Left kidney (tissue), 2 donors: ENCODE results near the gene CDX1. TPM values are rescaled to one million over a fixed set of nuclear protein-coding genes. Genes with fewer than 3 reads are reported as not detected.

Source experiments
- DNase-seq: peaks from one replicate; pipeline ENCODE4 v3.0.0-alpha.2; 2013
- polyA plus RNA-seq: library from polyadenylated mRNA; unstranded; fragments of 120-200 nt; gene quantifications from one replicate; pipeline ENCODE4 v1.2.1, GENCODE V29; 2013; ENCODE audit not compliant: insufficient read length

CDX1 gene
- polyA plus RNA-seq, 1 donor = 0.45 TPM

GRCh38 chr5:150146235-150146634, 20.3 kb upstream of the CDX1 start:
- DNase-seq = no peak

GRCh38 chr5:150146862-150147601, 19.5 kb upstream of the CDX1 start:
- DNase-seq = no peak

DNA sequence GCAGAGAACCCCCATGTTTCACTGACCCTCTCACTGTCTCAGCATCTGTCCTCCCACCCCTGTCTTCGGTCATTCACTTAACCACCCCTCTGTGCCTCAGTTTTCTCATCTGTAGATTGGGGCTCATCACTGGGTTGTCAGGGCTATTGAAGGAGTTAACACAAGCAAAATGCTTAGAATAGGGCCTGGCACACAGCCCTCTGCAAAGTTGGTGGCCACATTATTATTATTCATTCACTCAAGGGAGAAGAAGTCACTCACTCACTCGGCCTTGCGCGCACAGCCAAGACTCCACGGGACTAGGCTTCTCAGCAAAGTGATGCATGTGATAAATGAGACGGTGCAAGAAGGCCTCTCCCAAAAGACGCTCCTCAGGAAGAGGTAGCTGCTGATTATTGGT, 18.9 kb upstream of the CDX1 start:
- DNase-seq = no peak

- no peak for DNase-seq
Observed at GRCh38 chr5:150148117-150148927, 18.3 kb upstream of the CDX1 start.

DNA sequence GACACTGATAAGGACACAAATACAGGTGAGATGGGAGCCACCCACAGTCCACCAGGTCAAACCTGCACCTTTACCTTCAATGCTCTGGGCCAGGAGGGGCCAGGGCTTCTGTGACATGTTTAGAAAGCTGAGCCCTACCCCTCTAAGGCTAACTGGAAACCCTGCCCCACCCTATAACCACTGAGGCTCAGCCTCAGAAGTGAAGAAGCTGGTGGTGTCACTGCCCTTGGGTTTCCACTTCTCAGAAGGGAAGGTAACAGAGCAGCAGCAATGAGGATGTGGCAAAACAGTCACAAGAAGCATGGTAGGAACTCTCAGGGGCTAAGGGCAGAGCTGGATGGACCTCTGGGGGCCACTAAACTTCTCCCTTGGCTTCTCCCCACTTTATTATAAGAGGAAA, 17.0 kb upstream of the CDX1 start:
- no peak for DNase-seq

DNA sequence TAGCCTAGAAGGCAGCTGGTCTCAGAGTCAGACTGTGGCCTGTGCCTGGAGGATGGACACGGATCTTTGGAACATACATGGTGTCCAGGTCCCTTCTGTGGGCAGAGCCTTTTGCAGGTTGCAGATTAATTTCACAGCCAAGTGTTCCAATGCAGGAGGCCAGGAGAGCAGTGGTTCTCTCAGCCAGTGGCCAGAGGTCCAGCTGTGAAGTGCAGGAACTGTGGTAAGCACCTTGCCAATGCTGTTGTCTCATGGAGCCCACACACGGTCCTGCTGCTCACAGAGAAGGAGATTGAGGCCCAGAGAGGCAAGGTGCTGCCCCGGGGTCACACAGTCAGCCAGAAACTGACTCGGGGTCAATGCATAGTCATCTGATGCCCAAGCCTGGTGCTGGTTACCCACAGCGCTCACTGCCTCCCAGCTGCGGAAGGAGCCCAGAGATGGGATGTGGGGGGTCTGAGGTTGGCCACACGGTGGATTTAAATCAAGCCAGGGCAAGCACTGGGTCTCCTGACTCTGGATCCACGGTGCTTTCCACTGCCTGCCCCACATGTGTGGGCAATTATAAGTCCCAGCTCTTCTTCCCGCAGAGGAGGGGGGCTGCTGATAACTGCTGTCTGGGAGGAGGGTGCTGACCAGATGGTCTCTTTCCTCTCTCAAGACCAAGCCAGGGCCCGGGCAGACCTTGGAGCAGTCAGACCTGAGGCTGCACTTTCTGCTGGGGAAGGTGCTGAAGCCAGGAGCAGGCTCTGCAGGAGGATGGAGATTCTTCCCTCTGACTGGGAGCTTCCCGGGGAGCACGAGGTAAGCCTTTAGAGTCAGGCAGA, 13.7 kb upstream of the CDX1 start:
- no peak for DNase-seq

DNA sequence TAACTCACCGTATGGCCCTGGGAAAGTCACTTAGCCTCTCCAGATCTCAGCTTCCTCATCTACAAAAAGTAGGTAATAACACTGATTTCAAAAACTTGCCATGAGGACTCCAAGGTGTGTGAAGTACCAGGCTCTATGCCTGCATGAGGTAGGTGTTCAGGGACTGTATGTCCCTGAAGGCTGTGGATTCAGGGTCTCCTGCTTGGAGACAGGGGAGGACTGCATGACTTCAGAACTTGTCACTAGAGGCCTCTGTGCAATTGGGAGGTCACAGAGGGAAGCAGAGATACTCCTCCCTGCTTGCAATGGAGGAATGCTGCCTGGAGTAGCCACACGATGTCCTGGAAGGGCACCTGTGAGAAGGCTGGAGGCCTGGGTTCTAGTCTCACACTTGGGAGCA, 13.1 kb upstream of the CDX1 start:
- no peak for DNase-seq

DNA sequence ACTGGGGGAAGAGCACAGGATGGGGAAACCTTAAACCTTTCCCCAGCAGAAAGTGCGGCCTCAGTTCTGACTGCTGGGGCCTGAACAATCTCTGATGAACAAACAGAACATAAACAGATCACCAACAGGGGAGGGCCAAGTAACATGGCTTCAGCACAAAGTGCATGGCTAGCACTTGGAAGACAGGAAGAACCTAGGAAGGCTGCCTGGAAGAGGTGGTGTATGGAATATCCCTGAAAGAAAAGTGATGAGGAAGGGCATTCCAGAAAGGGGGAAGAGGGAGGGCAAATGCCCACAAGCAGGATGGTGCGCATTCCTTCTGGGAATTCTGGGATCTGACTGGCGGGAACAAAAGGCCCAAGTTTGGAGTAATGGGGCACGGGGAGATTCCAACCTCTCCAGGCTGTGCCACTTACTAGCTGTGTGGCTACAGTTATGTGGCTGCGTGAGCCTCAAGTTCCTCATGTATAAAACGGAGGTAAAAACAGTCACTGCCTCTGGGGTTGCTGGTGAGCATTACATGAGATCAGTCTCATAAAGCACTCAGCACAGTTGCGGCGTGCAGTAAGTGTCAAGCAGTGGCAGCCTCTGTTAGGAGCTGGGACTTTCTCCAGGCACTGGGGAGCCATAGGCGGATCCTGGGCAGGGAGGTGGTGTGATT, 12.5 kb upstream of the CDX1 start:
- DNase-seq = no peak

- DNase-seq = no peak
Observed at GRCh38 chr5:150154618-150155128, 11.9 kb upstream of the CDX1 start.

DNA sequence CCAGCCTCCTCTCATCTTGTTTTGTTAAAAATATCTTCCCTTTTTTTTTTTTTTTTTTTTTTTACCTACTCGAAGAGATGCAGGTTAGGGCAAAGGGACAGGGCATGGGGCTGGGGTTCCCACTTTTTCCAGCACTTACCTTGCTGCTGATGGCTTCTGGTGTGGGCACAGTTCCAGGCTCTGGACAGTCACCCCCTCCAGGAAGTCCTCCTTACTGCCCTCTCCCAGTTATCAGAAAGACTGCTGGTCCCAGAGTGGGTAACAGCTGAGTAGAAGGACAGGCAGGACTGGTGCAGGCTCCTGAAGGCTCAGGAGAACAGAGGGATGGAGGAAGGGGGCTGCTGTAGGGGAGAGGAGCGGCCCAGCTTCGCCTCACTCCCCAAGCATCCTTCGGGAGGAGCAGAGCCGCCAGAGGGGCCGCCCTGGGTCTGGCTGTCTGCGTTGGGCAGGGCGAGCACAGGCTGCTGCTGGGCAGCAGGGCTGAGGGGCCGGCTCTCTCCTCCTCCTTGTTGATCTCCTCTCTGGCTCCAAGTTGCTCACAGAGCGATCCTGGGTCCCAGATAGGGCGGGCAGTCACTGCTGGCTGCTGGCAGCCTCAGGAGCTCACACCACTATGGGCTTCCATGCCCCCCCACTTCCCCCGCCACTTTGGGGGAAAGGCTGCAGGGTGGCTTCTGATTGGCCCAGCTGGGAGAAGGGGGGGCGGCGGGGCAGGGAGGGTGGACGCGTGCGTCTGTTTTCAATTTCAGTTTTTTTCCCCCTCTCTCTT, 11.1 kb upstream of the CDX1 start, which contains the start of gene PDGFRB:
TSS of gene PDGFRB (minus strand) at position 588 of the 769 bp plus-strand sequence. CDS start 18,798 bp downstream, outside the sequence.
- peak; percentile 84 for DNase-seq

DNA sequence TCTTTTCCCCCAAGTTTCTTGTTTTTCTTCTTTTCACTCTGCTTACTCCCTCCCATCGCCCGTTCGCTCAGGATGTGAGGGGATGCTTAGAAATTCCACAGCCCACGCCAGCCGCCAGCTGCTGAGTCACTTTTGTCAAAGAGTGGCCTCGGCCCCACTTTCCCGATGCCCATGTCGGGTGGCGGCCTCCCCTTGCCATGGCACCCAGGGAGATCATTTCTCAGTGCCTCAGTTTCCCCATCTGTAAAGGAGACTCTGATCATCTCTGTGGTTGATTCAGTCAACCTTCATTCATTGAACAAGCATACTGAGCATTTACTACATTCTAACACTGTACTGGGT, 10.6 kb upstream of the CDX1 start:
- DNase-seq = no peak

DNA sequence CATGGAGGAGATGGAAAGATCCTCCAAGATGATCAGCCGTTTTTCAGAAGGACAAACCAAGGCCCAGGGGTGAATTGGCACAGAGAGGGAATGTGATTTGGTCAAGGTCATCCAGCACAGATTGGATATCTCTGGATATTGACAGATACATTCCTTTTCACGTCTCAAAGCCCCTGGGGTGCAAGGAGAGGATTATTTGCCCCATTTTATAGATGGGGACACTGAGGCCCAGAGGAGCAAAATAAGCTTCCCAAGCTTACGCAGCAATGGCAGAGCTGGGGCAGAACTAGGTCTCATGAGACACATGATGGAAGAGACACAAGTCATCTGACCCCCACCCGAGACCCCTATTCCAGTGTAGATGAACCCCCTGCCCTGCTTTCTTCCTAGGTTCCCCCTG, 10.0 kb upstream of the CDX1 start:
- DNase-seq = no peak

DNA sequence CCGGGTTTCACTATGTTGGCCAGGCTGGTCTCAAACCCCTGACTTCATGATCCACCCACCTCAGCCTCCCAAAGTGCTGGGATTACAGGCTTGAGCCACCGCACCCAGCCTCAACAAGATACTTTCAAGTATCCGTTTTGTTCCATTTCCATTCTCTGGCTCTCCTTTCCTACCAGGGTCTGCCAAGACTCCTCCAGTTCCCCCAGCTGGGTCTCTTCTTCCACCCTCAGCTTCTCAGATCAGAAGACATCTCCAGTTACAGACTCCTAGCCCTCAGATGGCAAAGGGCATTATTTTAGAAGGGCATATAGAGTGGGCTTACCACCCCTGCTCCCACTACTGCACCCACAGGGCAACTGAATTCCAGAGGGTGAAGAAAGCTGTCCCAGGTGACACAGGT, 9.4 kb upstream of the CDX1 start:
- DNase-seq = no peak

- no peak for DNase-seq
Observed at GRCh38 chr5:150158170-150158949, 8.2 kb upstream of the CDX1 start.

GRCh38 chr5:150159031-150159430, 7.5 kb upstream of the CDX1 start:
- no peak for DNase-seq

DNA sequence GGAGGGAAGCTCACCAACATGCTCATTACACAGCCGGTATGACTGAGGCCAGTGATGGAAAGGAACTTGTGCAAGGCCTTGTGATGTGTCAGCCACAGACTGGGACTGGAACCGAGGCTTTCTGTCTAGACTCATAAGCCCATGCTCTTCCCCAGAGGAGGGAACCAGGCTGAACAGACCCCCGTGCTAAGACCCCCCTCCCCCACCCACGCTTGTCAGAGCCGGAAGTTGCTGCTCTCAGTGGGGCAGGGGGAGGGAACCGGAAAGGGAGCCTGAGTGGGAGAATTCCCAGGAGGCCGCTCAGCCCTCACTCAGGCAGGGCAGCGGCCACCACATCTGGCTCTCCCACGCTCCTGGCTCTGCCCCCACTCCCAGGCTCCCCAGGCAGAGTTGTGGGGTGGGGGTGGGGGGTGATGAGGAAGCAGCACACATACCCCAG, 6.8 kb upstream of the CDX1 start:
- DNase-seq = peak; percentile 72

DNA sequence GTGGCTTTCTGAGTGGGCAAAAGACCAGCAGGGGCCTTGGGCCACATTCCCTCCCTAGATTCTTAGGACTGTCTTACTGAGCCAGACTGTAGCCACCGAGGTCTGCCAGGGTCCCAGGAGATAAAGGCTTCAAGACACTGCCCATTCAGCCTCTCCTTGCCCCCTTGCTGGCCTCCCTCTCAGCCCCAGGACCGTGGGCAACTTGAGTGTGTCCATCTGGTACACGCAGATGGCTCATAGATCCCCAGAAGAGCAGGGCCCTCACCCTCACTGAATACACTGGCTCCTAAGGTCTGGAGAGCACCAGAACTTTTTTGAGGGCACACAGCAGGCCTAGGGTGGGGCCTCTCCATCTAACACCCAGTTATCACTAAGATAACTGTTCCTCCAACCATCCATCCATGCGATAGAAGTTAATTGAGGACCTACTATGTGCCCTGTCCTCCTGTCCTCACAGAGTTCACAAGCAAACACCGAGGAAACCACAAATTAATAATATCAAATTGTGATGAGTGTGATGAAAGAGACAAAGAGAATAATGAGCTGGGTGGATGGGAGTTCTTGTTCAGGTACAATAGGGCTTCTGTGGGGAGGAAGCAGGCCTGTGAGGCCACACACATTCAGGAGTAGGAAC, 6.0 kb upstream of the CDX1 start:
- no peak for DNase-seq

DNA sequence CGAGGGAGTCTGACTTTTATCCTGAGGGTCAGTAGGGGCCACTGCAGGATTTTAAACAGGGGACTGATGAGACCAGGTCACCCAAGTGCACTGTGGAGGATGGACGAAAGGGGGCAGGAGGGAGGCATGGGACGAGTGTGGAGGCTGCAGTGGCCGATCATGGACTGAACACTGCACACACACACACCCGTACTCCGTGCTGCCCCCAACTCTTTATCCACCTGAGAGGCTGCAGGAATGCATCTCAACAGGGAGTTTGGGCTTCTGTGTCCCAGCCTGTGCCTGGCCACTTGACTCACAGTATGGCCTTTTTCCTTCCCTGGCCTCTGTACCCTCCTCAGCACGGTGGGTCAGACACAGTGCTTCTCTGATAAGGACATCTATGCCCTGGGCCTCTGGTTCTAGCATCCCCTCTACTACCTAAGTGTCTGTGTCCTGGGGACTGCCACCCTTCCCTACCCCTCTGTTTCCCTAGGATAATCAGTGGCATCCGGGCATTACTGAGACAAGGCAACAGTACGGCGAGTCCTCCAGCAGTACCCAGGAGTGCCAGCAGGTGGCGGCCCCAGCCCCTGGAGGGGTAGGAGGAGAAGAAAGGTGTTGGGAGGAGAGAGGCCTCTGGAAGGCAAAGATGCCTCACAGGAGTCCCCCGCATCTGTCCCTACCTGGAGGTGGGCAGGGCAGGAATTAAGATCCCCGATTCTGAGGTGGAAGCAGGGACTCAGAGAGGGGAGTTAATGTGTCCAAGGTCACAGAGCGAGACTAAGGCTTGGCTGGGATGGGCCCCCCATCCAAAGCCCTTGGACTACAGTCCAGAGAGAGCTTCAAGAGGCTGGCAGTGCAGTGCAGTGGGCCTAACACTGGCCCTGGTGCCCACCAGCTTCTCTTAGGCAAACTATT, 5.1 kb upstream of the CDX1 start:
- no peak for DNase-seq

DNA sequence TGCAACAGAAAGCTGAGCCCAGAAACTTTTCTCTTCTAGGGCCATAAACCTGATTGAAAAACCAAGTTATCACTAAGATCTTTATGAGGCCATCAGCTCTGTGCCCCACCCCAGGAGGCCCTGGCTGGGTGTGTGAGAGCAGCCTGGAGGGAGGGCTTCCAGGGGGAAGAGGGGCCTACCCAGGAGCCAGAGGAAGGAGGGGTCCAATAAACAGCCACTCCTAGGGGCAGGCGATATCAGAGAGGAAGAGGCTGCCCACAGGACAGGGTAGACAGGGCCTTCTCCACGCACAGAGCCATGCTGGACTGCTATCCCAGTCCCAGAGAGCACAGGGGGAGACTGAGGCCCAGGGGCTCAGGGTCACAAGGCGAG, 4.5 kb upstream of the CDX1 start:
- DNase-seq = no peak
